SK-N-SH treated with all-trans-retinoic acid at 6 μM for 48 hours (cell line): Measurements from ENCODE around the gene TIMM13.

ENCODE experiments used
- ISL1 ChIP-seq: fragments of 250-450 bp; sonication (Bioruptor Pico); IDR thresholded peaks from 2 replicates; pipeline ENCODE4 v2.1.2; 2022; ENCODE audit warnings: mild to moderate bottlenecking, moderate library complexity
- PATZ1 ChIP-seq: fragments of 250-450 bp; sonication (Bioruptor Pico); IDR thresholded peaks from 2 replicates; pipeline ENCODE4 v1.8.0; 2020; ENCODE audit warnings: mild to moderate bottlenecking, moderate library complexity, borderline replicate concordance
- TOX ChIP-seq: fragments of 250-450 bp; sonication (Bioruptor Pico); IDR thresholded peaks from 2 replicates; pipeline ENCODE4 v1.8.0; 2021; ENCODE audit warnings: mild to moderate bottlenecking, moderate library complexity, borderline replicate concordance
- ZC3H10 ChIP-seq: fragments of 250-450 bp; sonication (Bioruptor Pico); IDR thresholded peaks from 2 replicates; pipeline ENCODE4 v1.5.1; 2021; ENCODE audit warnings: mild to moderate bottlenecking, moderate library complexity
- ZFP30 ChIP-seq: fragments of 450-650 bp; formaldehyde crosslinking; IDR thresholded peaks from 2 replicates; pipeline ENCODE4 v1.5.0; 2022; ENCODE audit warnings: mild to moderate bottlenecking, moderate library complexity

- TF ChIP-seq ZFP30 (CRISPR knock-in tag), result no peak
- TF ChIP-seq PATZ1, result no peak
- no peak for TF ChIP-seq TOX (CRISPR knock-in tag)
- no peak for TF ChIP-seq ZC3H10 (CRISPR knock-in tag)
- no peak for TF ChIP-seq ISL1 (CRISPR knock-in tag)
Observed at GRCh38 chr19:2469102-2469914, 41.9 kb upstream of the TIMM13 start.
